Measurements from ENCODE around the gene GCSAML.
A peak's percentile ranks its signal among the peaks of the same experiment; 100 is the strongest.

Gene GCSAML

DNA sequence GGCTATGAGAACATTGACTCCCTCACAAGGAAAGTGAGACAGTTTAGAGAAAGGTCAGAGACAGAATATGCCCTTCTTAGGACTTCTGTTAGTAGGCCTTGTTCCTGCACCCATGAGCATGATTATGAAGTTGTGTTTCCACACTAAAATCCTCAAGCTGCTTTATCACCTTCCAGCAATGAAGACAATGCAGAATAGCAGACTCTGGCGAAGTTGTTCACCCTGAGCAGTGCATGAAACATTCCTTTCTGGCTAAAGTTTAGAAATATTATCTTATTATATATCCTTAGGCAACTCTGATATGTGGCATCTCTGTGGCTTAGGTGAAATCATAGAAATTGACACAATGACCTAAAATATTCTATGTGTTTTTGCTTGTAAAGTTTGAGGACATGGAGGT is 25.3 kb downstream of the GCSAML start:
- FAIRE-seq, result no peak
- no peak for DNase-seq (ENCODE audit: low spot score)

DNA sequence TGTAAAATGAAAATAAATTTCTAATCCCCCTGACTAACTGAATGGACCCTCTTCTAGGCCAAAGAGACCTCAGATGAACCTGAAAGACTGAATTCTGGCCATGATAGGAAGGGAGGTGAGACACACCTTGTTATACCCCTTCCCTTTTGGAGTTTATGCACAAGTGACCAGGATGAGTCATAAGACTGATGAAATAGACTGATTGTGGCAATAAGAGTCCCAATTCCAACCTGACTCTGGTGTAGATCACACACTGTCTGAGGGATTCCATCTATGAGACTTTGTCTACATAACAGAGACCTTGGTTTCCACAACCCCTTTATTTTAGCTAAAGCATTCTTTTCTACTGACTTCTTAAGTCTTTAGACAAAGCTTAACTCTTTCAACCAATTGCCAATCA is 25.7 kb downstream of the GCSAML start:
- FAIRE-seq (no peak), DNase-seq (ENCODE audit: low spot score) (no peak)

DNA sequence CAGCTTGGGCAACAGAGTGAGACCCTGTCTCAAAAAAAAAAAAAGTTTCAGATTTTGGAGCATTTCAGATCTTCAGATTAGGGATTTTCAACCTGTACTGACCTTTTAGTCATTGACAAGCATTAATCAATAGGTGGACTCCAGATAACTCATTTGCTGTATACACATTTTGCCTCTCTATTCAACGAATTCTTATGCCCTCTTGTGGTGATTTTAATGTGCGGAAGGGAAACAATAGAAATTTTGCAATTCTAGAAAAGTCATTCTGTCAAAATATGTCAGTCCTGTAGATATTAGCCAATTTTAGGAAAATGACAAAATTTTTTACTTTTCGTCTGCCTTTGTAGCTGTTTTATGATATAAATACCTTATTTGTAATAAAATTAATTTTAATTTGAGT is 27.6 kb downstream of the GCSAML start:
- FAIRE-seq, result peak; percentile 28
- peak; percentile 33 for DNase-seq (ENCODE audit: low spot score)

DNA sequence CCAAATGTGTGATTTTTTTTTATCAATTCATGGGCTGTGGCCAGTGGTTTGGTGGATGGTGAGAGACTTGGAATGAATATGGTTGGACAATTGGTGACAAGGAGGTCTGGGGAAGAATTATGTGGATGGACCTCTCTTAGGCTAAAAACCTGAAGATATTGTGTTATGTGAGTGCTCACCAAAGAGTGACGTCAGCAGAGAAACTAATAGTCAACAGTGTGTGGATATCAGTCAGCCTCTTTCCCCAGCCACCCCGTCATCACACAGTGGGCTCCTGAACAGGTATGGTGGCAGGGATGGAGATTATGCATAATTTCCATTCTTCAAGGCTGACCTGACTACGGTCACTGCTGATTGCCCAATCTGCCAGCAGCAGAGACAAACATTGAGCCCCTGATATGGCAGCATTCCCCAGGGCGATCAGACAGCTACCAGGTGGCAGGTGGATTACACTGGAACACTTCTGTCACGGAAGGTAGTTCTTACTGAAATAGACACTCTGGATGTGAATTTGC is 30.1 kb downstream of the GCSAML start:
- FAIRE-seq, result no peak
- no peak for DNase-seq (ENCODE audit: low spot score)

DNA sequence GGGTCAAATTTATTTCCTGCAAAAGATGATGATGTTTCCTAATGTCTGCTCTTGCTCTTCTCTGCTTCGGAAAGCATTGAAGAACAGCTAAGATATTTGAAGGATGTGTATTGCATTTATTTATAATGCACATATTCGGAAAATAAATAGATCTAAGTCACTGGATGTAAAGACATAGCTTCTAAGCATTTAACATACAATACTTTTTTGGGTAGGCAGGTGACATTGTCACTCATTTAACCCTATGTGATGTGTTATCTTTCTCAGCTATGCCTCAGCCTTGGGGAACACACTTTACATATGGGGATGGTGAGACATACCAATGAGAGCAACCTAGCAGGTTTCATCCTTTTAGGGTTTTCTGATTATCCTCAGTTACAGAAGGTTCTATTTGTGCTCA is 39.1 kb downstream of the GCSAML start, which contains the start of gene OR2G2:
TSS of gene OR2G2 (plus strand) at position 301 of the 400 bp plus-strand sequence. CDS start at position 301, 0 bp downstream.
- no peak for DNase-seq (ENCODE audit: low spot score)
- no peak for FAIRE-seq

DNA sequence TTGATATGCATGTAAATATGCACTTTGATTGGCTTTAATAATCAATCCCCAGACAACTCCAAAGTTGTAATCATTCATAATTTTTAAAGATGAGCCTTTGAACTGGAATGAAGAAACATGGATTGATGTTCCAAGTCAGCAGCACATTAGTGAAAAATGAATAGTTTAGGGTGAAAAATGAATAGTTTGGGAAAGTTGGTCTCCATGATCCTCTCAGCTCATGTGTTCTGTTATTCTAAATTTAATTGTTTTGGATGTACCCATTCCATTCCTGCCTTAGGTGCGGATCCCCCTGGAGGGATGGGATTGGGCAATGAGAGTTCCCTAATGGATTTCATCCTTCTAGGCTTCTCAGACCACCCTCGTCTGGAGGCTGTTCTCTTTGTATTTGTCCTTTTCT is 56.4 kb downstream of the GCSAML start, which contains the start of gene OR2G3:
TSS of gene OR2G3 (plus strand) at position 301 of the 400 bp plus-strand sequence. CDS start at position 301, 0 bp downstream.
- FAIRE-seq, result no peak
- DNase-seq (ENCODE audit: low spot score), result no peak

DNA sequence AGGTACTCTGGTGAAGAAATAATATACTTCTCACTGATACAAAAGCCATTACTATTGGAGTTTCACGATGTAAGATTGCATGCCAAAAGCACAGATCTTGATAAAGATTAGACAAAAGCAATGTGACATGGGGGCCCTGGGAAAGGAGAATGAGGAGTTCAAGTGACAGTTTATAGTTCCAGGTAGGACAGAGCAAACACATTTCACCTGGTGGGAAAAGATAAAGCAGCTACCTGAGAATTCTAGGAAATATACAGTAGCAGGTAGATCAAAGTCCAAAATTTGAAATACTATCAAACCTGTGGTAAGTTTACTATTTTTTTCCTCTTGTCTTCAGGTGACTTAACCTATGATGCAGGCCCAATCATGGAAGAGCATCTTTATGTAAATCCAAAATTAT is 64.5 kb downstream of the GCSAML start:
- no peak for DNase-seq (ENCODE audit: low spot score)
- FAIRE-seq, result no peak

DNA sequence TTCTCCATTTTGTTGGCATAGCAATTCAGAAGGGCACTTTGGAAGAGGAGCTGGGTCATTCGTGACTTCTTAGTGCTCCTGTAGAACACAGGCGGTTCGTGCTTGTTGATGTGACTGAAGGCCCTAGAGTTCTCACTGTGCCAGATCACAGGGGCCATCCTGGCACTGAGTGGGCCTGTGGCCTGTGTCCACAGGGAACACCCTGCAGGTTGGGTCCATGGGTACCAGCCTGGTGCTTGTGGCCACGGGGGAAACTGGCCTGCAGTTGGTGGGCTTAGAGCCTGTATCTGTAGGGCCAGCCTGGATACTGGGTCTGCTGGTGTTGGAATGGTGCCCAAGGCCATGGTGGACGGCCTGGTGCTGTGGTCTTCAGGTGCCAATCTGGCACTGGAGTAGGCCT is 65.7 kb downstream of the GCSAML start:
- no peak for FAIRE-seq

More for the DNA sequence above, 65.7 kb downstream of the GCSAML start:
- no peak for DNase-seq (ENCODE audit: low spot score)

All from RCC 7860 (cell line).